SK-MEL-5 (cell line): ENCODE results near the gene METTL26. TPM values are rescaled to one million over a fixed set of nuclear protein-coding genes. Genes with fewer than 3 reads are reported as not detected.
"Not testable (repeated sequence)": the region's sequence is repeated elsewhere in the genome, so short reads cannot be mapped to it uniquely, and the experiment has no call there.

Experiments used
- DNase-seq: peaks from one replicate; pipeline ENCODE4 v3.0.0-alpha.2; 2016; ENCODE audit warnings: low read depth, low spot score
- in situ Hi-C: cut with HindIII; loops from 2 replicates; pipeline ENCODE4 v1.10.0; 2016; ENCODE audit warnings: low sequenced_read_pairs, high pct_unique_total_duplicates, low pct_unique_long_range_greater_than_20kb
- total RNA-seq: library from RNA; depleted of rRNA; stranded (reverse); fragments of >200 nt; shearing (Covaris generic); gene quantifications from 2 replicates; pipeline ENCODE4 v1.2.3, GENCODE V29; 2014

METTL26 gene
- total RNA-seq, 1 experiment from 2014 or later, result 54.3 TPM

DNA sequence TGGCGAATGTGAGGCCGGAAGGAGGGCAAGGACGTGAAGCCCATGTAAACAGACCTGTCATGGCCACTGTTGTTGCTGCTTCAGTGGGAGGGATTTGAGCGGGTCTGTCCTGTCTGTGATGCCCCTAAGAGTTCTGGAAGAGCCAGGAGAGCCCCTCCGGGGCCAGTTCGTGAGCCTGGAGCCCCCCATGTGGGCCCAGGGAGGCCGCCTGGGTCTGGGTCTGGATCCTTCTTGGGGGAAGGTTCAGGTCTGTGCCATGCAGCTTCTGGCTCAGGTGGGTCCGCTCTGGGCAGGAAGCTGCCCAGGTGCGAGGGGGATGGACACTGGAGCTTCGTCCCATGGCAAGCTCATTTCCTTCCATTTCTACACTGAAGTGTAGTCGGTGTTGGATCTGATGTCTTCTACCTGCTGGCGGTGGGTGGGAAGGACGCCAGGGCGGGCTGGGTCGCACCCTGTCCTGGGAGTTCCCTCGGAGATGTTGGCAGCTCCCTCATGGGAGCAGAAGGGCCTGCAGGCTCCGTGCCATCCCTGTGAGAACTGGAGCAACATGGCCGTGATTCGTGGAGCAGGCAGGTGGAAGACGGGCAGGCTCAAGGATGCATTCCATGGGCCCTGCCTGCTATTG lies 16.5 kb downstream of the METTL26 start:
- no peak for DNase-seq
- in situ Hi-C loops, result no loop called here

- in situ Hi-C loops, result no loop called here
- DNase-seq, result no peak
These were observed 18.2 kb downstream of the METTL26 start for GRCh38 chr16:617855-618254.

GRCh38 chr16:616733-617586 lies 19.1 kb downstream of the METTL26 start:
- in situ Hi-C loops, result no loop called here
- no peak for DNase-seq

- in situ Hi-C loops, result no loop called here
- no peak for DNase-seq
These were observed 21.0 kb downstream of the METTL26 start for GRCh38 chr16:615122-615521.

GRCh38 chr16:610513-611381 lies 25.4 kb downstream of the METTL26 start:
- DNase-seq, result peak; percentile 51
- in situ Hi-C loops, result no loop called here

DNA sequence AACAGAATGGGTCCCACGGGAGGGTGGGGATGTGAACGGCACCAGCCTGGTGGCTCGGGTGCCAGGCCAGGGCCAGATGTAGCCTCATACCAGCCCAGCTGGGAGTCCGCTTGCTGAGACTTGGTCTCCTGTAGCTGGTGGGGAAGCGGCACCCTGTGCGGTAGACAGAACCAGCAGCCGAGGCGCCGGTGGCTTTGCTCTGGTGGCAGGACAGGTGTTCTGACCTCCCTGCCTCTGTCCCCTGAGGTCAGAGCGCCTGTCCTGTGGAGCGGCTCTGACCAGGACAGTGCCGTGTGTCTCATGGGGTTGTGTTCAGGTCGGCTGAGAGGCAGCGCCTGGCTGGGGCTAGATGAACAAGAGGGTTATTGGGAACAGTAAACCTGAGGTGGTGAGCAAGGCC lies 26.1 kb downstream of the METTL26 start:
- DNase-seq, result no peak
- in situ Hi-C loops, result no loop called here

GRCh38 chr16:609316-609715 lies 26.8 kb downstream of the METTL26 start:
- in situ Hi-C loops, result no loop called here
- no peak for DNase-seq

- in situ Hi-C loops, result no loop called here
- no peak for DNase-seq
These were observed 28.1 kb downstream of the METTL26 start for GRCh38 chr16:608019-608418.

DNA sequence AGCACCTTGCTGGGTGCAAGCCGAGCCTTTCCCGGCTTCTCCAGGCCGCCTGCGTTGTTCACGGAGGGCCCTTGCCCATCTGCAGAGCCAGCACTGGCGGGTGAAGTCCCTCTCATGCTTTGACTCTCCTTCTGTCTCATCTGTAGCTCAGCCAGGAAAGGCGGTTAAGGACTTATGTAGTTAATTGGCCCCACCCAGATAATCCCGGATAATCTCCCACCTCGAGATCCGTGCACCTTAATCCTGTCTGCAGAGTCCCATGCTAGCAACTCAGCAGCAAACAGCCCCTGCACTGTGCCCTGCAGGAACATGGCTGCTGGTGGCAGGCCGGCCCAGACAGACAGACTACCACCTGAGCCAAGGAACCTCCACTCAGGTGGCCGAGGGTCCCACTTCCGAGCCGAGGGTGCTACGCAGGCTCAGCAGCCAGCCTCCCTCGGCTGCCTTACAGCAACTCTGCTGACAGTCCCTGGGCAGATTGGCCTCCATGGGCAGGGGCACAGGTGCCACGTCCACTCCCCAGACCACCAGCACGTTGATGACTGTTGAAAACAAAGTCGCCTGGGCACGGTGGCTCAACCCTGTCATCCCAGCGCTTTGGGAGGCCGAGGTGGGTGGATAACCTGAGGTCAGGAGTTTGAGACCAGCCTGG lies 29.3 kb downstream of the METTL26 start:
- in situ Hi-C loops, result no loop called here
- DNase-seq, result no peak

- no peak for DNase-seq
- in situ Hi-C loops, result no loop called here
These were observed 32.2 kb downstream of the METTL26 start for GRCh38 chr16:603933-604332.

- in situ Hi-C loops, result no loop called here
These were observed 35.3 kb downstream of the METTL26 start for GRCh38 chr16:600781-601180.

GRCh38 chr16:598823-599739 lies 37.0 kb downstream of the METTL26 start:
- in situ Hi-C loops, result no loop called here
- DNase-seq, result no peak

More at GRCh38 chr16:600781-601180, 35.3 kb downstream of the METTL26 start:
- DNase-seq, result peak; percentile 52

DNA sequence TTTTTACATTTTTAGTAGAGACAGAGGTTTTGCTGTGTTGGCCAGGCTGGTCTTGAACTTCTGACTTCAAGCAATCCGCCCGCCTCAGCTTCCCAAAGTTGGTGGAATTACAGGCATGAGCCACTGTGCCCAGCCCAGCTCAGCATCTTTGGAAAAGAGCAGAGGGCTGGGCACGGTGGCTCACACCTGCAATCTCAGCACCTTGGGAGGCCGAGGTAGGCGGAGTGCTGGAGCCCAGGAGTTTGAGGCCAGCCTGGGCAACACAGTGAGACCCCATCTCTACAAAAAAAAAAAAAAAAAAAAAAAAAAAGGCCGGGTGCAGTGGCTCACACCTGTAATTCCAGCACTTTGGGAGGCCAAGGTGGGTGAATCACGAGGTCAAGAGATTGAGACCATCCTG lies 38.5 kb downstream of the METTL26 start:
- in situ Hi-C loops, DNase-seq: not testable (repeated sequence)

- no peak for DNase-seq
- in situ Hi-C loops, result no loop called here
These were observed 39.4 kb downstream of the METTL26 start for GRCh38 chr16:596736-597060.

DNA sequence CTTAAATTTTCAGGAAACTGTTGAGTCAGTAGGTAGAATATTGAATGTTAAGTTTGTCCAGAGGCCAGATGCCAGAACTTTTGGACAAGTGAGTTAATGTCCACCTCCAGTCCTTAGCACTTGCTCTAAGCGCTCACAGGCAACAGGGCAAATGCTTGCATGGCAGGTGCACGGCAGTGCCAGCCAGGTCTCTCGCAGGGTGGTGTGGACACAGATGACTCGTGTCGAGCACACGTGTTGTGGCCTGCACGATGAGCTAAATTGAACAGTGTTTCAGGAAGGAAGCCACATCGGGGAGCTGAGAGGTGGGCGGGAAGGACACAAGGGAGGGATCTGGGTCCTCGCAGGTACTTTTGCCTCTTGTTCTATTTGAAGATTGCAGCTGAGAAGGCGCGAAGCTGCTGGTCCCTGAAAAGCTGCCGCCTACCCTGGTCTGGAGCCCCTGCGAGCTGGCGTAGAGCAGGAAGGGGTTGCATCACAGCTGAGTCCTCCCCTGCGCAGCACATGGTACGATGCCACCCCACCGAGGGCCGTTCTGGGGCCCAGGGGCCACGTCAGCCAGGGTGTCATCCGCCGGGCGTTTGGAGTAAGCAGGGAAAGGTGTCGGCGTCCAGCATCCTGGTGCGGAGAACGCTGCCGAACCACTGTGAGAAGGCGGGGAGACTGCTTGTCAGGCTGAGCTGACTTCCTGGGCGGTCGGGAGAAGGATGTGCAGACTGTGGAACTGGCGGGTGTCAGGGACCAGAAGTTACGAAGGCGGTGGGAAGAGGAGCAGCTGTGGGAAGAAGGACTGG lies 40.0 kb downstream of the METTL26 start:
- DNase-seq, result no peak
- in situ Hi-C loops, result no loop called here

GRCh38 chr16:595094-595528 lies 41.0 kb downstream of the METTL26 start:
- in situ Hi-C loops, result no loop called here
- no peak for DNase-seq
